ENCODE data around the gene TRIM28.

Gene TRIM28

DNA sequence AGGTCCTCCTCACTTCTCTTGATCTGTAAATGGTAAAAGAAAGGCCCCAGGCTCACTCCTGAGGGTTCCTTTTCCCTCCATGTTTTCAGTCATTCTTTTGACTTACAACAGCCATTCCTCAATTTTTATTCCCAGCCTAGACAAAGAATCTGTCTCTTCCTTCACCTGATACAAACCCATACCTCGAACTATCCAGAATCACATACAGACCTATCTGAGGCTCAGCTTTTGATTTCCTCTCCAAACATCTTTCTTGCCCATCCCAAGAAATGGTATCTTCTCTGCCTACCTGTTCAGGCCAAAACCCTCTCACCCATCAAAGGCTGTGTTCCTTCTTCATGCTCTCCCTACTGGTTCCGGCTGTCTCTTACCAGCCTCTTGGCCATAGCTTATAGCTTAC, 8.8 kb downstream of the TRIM28 start:
- Histone ChIP-seq H3K27me3 (ENCODE audit: insufficient read depth, low read depth, severe bottlenecking) (no peaks in the 10 kb centered on the region), H3K27ac (peak overlapping the region; percentile 78), H3K9me3 (ENCODE audit: severe bottlenecking) (no peaks in the 10 kb centered on the region), H3K4me3 (ENCODE audit: low read depth, low read length) (no peak overlapping the region), H3K36me3 (peaks cover 72% of the 10 kb centered on the region)
- DNase-seq: no peak
- no peak for TF ChIP-seq CTCF (IDR thresholded peaks at IDR 0.05; ENCODE audit: low read depth, low read length)

DNA sequence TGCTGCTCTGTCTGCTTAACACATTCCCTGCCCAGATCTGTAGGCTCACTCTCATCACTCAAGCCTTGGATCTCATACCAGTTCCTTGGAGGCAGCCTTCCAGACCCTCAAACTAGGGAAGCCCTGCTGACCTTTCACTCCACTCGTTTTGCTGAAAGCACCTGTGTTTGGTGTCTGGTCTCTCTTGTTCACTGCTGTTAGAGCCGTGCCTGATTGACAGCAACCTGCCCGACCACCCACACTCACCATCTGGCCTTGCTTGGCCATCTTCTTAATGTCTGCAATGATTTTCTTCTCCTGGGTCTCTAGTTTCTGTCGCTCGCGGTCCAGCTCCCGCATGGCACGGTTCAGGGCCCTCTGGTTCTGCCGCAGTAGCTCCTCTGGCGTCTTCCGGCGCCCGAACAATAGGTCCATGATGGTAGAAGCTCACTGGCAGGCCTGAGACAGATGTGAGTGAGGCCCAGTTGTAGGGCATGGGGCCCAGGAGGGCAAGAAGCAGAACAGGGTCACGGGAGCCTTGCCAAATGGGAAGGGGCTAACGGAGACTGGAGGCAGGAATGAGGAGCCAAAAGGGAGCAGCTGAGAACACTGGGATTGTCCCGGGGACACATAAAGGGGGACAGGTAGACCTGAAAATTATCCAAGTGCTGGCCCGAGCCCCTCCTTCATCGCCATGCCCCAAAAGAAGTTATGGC, 10.1 kb downstream of the TRIM28 start:
- peaks cover 63% of the 10 kb centered on the region for H3K36me3 ChIP-seq
- H3K27me3 ChIP-seq (ENCODE audit: insufficient read depth, low read depth, severe bottlenecking): no peaks in the 10 kb centered on the region
- no peaks in the 10 kb centered on the region for H3K9me3 ChIP-seq (ENCODE audit: severe bottlenecking)
- no peak for TF ChIP-seq CTCF (IDR thresholded peaks at IDR 0.05; ENCODE audit: low read depth, low read length)
- peak overlapping the region; percentile 86 for H3K4me3 ChIP-seq (ENCODE audit: low read depth, low read length)
- DNase-seq: no peak
- peak overlapping the region; percentile 78 for H3K27ac ChIP-seq

- Histone ChIP-seq H3K9me3 (ENCODE audit: severe bottlenecking) (no peaks in the 10 kb centered on the region), H3K27ac (peak within 1 kb of the TSS; percentile 78), H3K4me3 (ENCODE audit: low read depth, low read length) (peak within 1 kb of the TSS; percentile 86), H3K27me3 (ENCODE audit: insufficient read depth, low read depth, severe bottlenecking) (no peaks in the 10 kb centered on the region), H3K36me3 (peaks cover 55% of the 10 kb centered on the region)
- DNase-seq: peak; percentile 98
- no peak for TF ChIP-seq CTCF (IDR thresholded peaks at IDR 0.05; ENCODE audit: low read depth, low read length)
These were observed 10.9 kb downstream of the TRIM28 start, which contains the start of gene CHMP2A for GRCh38 chr19:58554494-58555368. CHMP2A (minus strand) TSS chr19:58555105; CDS start chr19:58554212, 893 bp downstream.

GRCh38 chr19:58555369-58555885, 11.6 kb downstream of the TRIM28 start:
- H3K9me3 ChIP-seq (ENCODE audit: severe bottlenecking): no peaks in the 10 kb centered on the region
- peak overlapping the region; percentile 78 for H3K27ac ChIP-seq
- H3K4me3 ChIP-seq (ENCODE audit: low read depth, low read length): peak overlapping the region; percentile 33
- no peak for TF ChIP-seq CTCF (IDR thresholded peaks at IDR 0.05; ENCODE audit: low read depth, low read length)
- no peaks in the 10 kb centered on the region for H3K27me3 ChIP-seq (ENCODE audit: insufficient read depth, low read depth, severe bottlenecking)
- no peak for DNase-seq
- peaks cover 48% of the 10 kb centered on the region for H3K36me3 ChIP-seq

- H3K27ac ChIP-seq: no peak overlapping the region
- H3K9me3 ChIP-seq (ENCODE audit: severe bottlenecking): no peaks in the 10 kb centered on the region
- H3K4me3 ChIP-seq (ENCODE audit: low read depth, low read length): no peak overlapping the region
- peaks cover 41% of the 10 kb centered on the region for H3K36me3 ChIP-seq
- no peak for DNase-seq
- no peak for TF ChIP-seq CTCF (IDR thresholded peaks at IDR 0.05; ENCODE audit: low read depth, low read length)
- no peaks in the 10 kb centered on the region for H3K27me3 ChIP-seq (ENCODE audit: insufficient read depth, low read depth, severe bottlenecking)
These were observed 12.2 kb downstream of the TRIM28 start for GRCh38 chr19:58555920-58556621.
